A549 (cell line): ENCODE measurements around the gene CBFA2T2.

Experiments
- CBX2 ChIP-seq: fragments of 200-600 bp; sonication (generic); IDR thresholded peaks from 2 replicates; pipeline ENCODE4 v1.6.1; 2016; ENCODE audit warnings: low read depth, mild to moderate bottlenecking, borderline replicate concordance
- CHD4 ChIP-seq: fragments of 200-600 bp; sonication (generic); IDR thresholded peaks from 2 replicates; pipeline ENCODE4 v1.6.1; 2016; ENCODE audit warnings: antibody characterized with exemption, mild to moderate bottlenecking, borderline replicate concordance
- EHMT2 ChIP-seq: fragments of 200-600 bp; sonication (generic); IDR thresholded peaks from 2 replicates; pipeline ENCODE4 v1.6.1; 2016; ENCODE audit warnings: antibody characterized with exemption, low read depth, mild to moderate bottlenecking, moderate library complexity
- EP300 ChIP-seq, 2 experiments: fragments of >200 bp; sonication (Bioruptor Twin); formaldehyde crosslinking; IDR thresholded peaks; 2 replicates in 1 of 2; 3 replicates in 1 of 2; pipeline ENCODE4 v1.6.1; 2016 to 2017
- HDAC2 ChIP-seq: fragments of 200-600 bp; sonication (generic); IDR thresholded peaks from 2 replicates; pipeline ENCODE4 v1.6.1; 2016
- HOXA7 ChIP-seq: fragments of 250-450 bp; sonication (Bioruptor Pico); IDR thresholded peaks from 2 replicates; pipeline ENCODE4 v1.5.0; 2020; ENCODE audit warnings: mild to moderate bottlenecking, moderate library complexity
- MAX ChIP-seq: IDR thresholded peaks from 2 replicates; pipeline ENCODE4 v1.6.1; 2012
- POLR2A ChIP-seq: IDR thresholded peaks from 2 replicates; pipeline ENCODE4 v1.6.1; 2012; ENCODE audit warnings: mild to moderate bottlenecking, low read length
- RAD21 ChIP-seq, 2 experiments: fragments of >200 bp in 1 of 2; sonication (Bioruptor Twin) in 1 of 2; formaldehyde crosslinking in 1 of 2; IDR thresholded peaks in 1 of 2; conservative IDR thresholded peaks in 1 of 2; 2 replicates in 1 of 2; 3 replicates in 1 of 2; pipeline ENCODE4 v1.6.1; 2012 to 2018; ENCODE audit warnings: inconsistent platforms in 1 of 2
- RFX5 ChIP-seq: fragments of 450-650 bp; IDR thresholded peaks from 2 replicates; pipeline ENCODE4 v1.7.1; 2014; ENCODE audit warnings: antibody characterized with exemption, mild to moderate bottlenecking, moderate library complexity
- RNF2 ChIP-seq: fragments of 200-600 bp; sonication (generic); IDR thresholded peaks from 2 replicates; pipeline ENCODE4 v1.6.1; 2016; ENCODE audit warnings: low read depth, mild to moderate bottlenecking, antibody characterized with exemption, moderate library complexity, borderline replicate concordance
- TF ChIP-seq, protein P1 (sequence below): fragments of >200 bp; sonication (Bioruptor Twin); formaldehyde crosslinking; IDR thresholded peaks from 3 replicates; pipeline ENCODE4 v1.5.1; 2016
- TF ChIP-seq, protein P2 (sequence below): fragments of 200-600 bp; sonication (generic); IDR thresholded peaks from 2 replicates; pipeline ENCODE4 v1.6.1; 2016; ENCODE audit warnings: antibody characterized with exemption, mild to moderate bottlenecking, moderate library complexity

GRCh38 chr20:33465481-33466302 lies 24.2 kb upstream of the CBFA2T2 start:
- TF ChIP-seq, protein P1, sequence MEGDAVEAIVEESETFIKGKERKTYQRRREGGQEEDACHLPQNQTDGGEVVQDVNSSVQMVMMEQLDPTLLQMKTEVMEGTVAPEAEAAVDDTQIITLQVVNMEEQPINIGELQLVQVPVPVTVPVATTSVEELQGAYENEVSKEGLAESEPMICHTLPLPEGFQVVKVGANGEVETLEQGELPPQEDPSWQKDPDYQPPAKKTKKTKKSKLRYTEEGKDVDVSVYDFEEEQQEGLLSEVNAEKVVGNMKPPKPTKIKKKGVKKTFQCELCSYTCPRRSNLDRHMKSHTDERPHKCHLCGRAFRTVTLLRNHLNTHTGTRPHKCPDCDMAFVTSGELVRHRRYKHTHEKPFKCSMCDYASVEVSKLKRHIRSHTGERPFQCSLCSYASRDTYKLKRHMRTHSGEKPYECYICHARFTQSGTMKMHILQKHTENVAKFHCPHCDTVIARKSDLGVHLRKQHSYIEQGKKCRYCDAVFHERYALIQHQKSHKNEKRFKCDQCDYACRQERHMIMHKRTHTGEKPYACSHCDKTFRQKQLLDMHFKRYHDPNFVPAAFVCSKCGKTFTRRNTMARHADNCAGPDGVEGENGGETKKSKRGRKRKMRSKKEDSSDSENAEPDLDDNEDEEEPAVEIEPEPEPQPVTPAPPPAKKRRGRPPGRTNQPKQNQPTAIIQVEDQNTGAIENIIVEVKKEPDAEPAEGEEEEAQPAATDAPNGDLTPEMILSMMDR, result no peak
- TF ChIP-seq RFX5, result no peak
- TF ChIP-seq POLR2A, result no peak
- TF ChIP-seq EHMT2, result no peak
- no peak for TF ChIP-seq EP300 (IDR thresholded peaks at IDR 0.05)
- TF ChIP-seq CHD4, result no peak
- TF ChIP-seq, protein P2, sequence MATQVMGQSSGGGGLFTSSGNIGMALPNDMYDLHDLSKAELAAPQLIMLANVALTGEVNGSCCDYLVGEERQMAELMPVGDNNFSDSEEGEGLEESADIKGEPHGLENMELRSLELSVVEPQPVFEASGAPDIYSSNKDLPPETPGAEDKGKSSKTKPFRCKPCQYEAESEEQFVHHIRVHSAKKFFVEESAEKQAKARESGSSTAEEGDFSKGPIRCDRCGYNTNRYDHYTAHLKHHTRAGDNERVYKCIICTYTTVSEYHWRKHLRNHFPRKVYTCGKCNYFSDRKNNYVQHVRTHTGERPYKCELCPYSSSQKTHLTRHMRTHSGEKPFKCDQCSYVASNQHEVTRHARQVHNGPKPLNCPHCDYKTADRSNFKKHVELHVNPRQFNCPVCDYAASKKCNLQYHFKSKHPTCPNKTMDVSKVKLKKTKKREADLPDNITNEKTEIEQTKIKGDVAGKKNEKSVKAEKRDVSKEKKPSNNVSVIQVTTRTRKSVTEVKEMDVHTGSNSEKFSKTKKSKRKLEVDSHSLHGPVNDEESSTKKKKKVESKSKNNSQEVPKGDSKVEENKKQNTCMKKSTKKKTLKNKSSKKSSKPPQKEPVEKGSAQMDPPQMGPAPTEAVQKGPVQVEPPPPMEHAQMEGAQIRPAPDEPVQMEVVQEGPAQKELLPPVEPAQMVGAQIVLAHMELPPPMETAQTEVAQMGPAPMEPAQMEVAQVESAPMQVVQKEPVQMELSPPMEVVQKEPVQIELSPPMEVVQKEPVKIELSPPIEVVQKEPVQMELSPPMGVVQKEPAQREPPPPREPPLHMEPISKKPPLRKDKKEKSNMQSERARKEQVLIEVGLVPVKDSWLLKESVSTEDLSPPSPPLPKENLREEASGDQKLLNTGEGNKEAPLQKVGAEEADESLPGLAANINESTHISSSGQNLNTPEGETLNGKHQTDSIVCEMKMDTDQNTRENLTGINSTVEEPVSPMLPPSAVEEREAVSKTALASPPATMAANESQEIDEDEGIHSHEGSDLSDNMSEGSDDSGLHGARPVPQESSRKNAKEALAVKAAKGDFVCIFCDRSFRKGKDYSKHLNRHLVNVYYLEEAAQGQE, result no peak
- no peak for TF ChIP-seq MAX
- TF ChIP-seq RAD21 (conservative IDR thresholded peaks at IDR 0.05 in 1 of 2, IDR thresholded peaks at IDR 0.05 in 1 of 2), result no peak
- TF ChIP-seq HDAC2, result no peak
- no peak for TF ChIP-seq RNF2
- TF ChIP-seq CBX2, result no peak
- no peak for TF ChIP-seq HOXA7 (CRISPR knock-in tag)
